HepG2 (cell line): ENCODE results near the gene MXI1. TPM values are rescaled to one million over a fixed set of nuclear protein-coding genes. Genes with fewer than 3 reads are reported as not detected.

Experiments used
- AGO2 ChIP-seq: fragments of 200-400 bp; formaldehyde crosslinking; optimal IDR thresholded peaks from 2 replicates; pipeline ENCODE3; 2017; ENCODE audit warnings: mild to moderate bottlenecking, low read depth, low read length, moderate library complexity
- ASH2L ChIP-seq: fragments of 300-600, 200-600 bp; sonication (generic); IDR thresholded peaks from 2 replicates; pipeline ENCODE4 v1.7.0; 2017; ENCODE audit warnings: low read depth, mild to moderate bottlenecking, moderate library complexity, mixed read lengths, low read length; ENCODE audit not compliant: insufficient read length
- CREB1 ChIP-seq, 2 experiments: fragments of 450-650 bp in 1 of 2; IDR thresholded peaks; 2 replicates each; pipeline ENCODE4 v1.6.1; 2016 to 2017; ENCODE audit warnings: control low read depth in 1 of 2, mild to moderate bottlenecking in 1 of 2, missing compliant biosample characterization in 1 of 2, missing genetic modification characterization in 1 of 2
- CREM ChIP-seq, 2 experiments: sonication (generic) in 1 of 2; formaldehyde crosslinking in 1 of 2; IDR thresholded peaks; 2 replicates each; pipeline versions ENCODE4 v1.4.0 to v1.6.1; 2016 to 2020; ENCODE audit warnings: antibody characterized with exemption in 1 of 2, mild to moderate bottlenecking in 1 of 2, missing genetic modification reagents in 1 of 2
- FOSL1 ChIP-seq: sonication (generic); formaldehyde crosslinking; IDR thresholded peaks from 2 replicates; pipeline ENCODE4 v1.9.0; 2021; ENCODE audit warnings: missing genetic modification reagents, borderline replicate concordance
- FOXM1 ChIP-seq: sonication (generic); formaldehyde crosslinking; IDR thresholded peaks from 2 replicates; pipeline ENCODE4 v1.5.0; 2020; ENCODE audit warnings: missing genetic modification reagents
- MAFK ChIP-seq, 2 experiments: IDR thresholded peaks in 1 of 2; conservative IDR thresholded peaks in 1 of 2; 2 replicates each; pipeline ENCODE4 v1.6.1; 2011; ENCODE audit warnings: improper control_type of control experiment in 2 of 2, low read length in 2 of 2
- SMYD3 ChIP-seq: sonication (generic); formaldehyde crosslinking; IDR thresholded peaks from 2 replicates; pipeline ENCODE4 v1.8.1; 2023; ENCODE audit warnings: mild to moderate bottlenecking, missing genetic modification reagents
- SYNCRIP ChIP-seq: fragments of 200-400 bp; formaldehyde crosslinking; IDR thresholded peaks from 2 replicates; pipeline ENCODE4 v1.6.1; 2018; ENCODE audit warnings: mild to moderate bottlenecking, low read depth, low read length; ENCODE audit not compliant: insufficient read depth
- U2AF1 ChIP-seq: fragments of 200-400 bp; formaldehyde crosslinking; optimal IDR thresholded peaks from 2 replicates; pipeline ENCODE3; 2017; ENCODE audit warnings: mild to moderate bottlenecking, low read depth, low read length
- ZNF350 ChIP-seq: sonication (generic); formaldehyde crosslinking; IDR thresholded peaks from 2 replicates; pipeline ENCODE4 v1.4.0; 2020; ENCODE audit warnings: mild to moderate bottlenecking, low read depth, missing genetic modification reagents, borderline replicate concordance
- ZNF749 ChIP-seq: sonication (generic); formaldehyde crosslinking; IDR thresholded peaks from 2 replicates; pipeline ENCODE4 v1.8.0; 2022; ENCODE audit warnings: mild to moderate bottlenecking, missing genetic modification reagents, moderate library complexity, borderline replicate concordance
- polyA plus RNA-seq, 8 experiments: library from polyadenylated mRNA; depleted of rRNA in 3 of 8; stranded (reverse) in 7 of 8; unstranded in 1 of 8; fragments of >200 nt; fragmentation: Illumina TruSeq in 4 of 8; extraction: Trizol in 4 of 8; gene quantifications; 2 replicates each; pipeline versions ENCODE4 v1.2.1 to v1.2.3, GENCODE V29; 2011 to 2016; ENCODE audit warnings: low read depth in 4 of 8, missing spikeins in 1 of 8, mixed read lengths in 1 of 8; ENCODE audit not compliant: insufficient read depth in 1 of 8
- total RNA-seq, 5 experiments: library from RNA; depleted of rRNA; stranded (reverse); fragments of >200 nt; fragmentation: Illumina TruSeq; extraction: Trizol; gene quantifications; 2 replicates each; pipeline ENCODE4 v1.2.3, GENCODE V29; 2016; ENCODE audit warnings: low read depth in 1 of 5
- TF ChIP-seq, protein P1 (sequence below): sonication (generic); formaldehyde crosslinking; IDR thresholded peaks from 2 replicates; pipeline ENCODE4 v1.9.0; 2022; ENCODE audit warnings: low read depth, missing genetic modification reagents
- TF ChIP-seq, protein P2 (sequence below): sonication (generic); formaldehyde crosslinking; IDR thresholded peaks from 2 replicates; pipeline ENCODE4 v1.5.0; 2020; ENCODE audit warnings: mild to moderate bottlenecking, missing genetic modification reagents
- TF ChIP-seq, protein P3 (sequence below): sonication (generic); formaldehyde crosslinking; IDR thresholded peaks from 2 replicates; pipeline ENCODE4 v1.9.0; 2021; ENCODE audit warnings: missing genetic modification reagents, borderline replicate concordance
- TF ChIP-seq, protein P4 (sequence below): sonication (generic); formaldehyde crosslinking; IDR thresholded peaks from 2 replicates; pipeline ENCODE4 v1.8.1; 2023; ENCODE audit warnings: missing genetic modification reagents, inconsistent platforms, borderline replicate concordance
- TF ChIP-seq, protein P5 (sequence below): sonication (generic); formaldehyde crosslinking; IDR thresholded peaks from 2 replicates; pipeline ENCODE4 v1.8.1; 2023; ENCODE audit warnings: missing genetic modification reagents, mild to moderate bottlenecking, borderline replicate concordance
- TF ChIP-seq, protein P6 (sequence below): sonication (generic); formaldehyde crosslinking; IDR thresholded peaks from 2 replicates; pipeline ENCODE4 v1.5.0; 2020; ENCODE audit warnings: missing genetic modification reagents, mild to moderate bottlenecking, borderline replicate concordance

The MXI1 gene
- total and polyA plus RNA-seq, 2 of the 13 experiments (the other 11 are each of a cell fraction or from before 2014, with no cell fraction given), result 6.6 to 22.0 TPM

DNA sequence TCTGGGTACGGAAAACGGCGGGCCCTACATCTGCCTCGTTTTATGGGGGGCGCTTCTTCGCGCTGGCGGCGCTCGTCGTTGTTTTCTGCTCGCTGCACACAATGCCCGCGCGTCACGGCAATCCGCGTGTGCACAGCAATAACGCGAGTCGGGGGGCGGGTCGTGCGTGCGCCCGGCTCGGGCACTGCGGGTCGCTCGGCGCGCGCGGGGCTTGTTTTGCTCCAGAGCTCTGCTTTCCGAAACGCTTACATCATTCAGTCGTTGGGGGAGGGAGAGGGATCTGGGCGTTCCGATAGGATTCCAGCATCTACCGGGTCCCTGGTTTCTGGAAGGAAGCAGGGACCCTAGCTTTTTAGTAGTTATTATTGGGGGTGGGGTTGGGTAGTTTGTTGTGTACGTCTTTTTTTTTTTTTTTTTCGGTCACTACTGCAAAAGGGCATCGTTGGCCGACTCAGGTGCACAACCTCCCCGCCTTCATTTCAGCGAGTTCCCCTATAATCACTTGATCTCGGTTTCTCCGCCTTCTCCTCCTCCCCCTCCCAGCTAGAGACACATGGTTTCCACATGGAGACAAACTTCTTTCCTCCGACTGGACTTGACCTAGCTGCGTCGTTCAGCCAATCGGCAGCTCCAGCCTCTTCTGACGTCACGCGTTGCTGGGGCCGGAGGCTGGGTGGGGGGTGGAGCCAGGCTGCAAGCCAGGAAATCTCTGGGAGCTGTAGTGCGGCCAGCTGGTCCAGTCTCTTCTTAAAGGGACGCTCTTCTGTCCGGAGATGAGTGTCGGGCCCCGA, 3.5 kb downstream of the MXI1 start (continued):
- TF ChIP-seq, protein P1, sequence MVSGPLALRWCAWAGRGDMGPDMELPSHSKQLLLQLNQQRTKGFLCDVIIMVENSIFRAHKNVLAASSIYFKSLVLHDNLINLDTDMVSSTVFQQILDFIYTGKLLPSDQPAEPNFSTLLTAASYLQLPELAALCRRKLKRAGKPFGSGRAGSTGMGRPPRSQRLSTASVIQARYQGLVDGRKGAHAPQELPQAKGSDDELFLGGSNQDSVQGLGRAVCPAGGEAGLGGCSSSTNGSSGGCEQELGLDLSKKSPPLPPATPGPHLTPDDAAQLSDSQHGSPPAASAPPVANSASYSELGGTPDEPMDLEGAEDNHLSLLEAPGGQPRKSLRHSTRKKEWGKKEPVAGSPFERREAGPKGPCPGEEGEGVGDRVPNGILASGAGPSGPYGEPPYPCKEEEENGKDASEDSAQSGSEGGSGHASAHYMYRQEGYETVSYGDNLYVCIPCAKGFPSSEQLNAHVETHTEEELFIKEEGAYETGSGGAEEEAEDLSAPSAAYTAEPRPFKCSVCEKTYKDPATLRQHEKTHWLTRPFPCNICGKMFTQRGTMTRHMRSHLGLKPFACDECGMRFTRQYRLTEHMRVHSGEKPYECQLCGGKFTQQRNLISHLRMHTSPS (CRISPR knock-in tag), result no peak
- TF ChIP-seq FOXM1 (no peak), ZNF749 (no peak), ASH2L (peak; percentile 52), CREM (IDR thresholded peaks at IDR 0.05) (peak; percentile 98), CREM (CRISPR knock-in tag; IDR thresholded peaks at IDR 0.05) (peak; percentile 77; the same call in 1 of the 2 replicates), U2AF1 (peak; percentile 5), AGO2 (no peak), SMYD3 (CRISPR knock-in tag) (no peak), MAFK (conservative IDR thresholded peaks at IDR 0.05 in 1 of 2, IDR thresholded peaks at IDR 0.05 in 1 of 2; ENCODE audit: low read length in 2 of 2) (no peak), FOSL1 (CRISPR knock-in tag) (no peak), CREB1 (IDR thresholded peaks at IDR 0.05) (peak; percentile 100), CREB1 (CRISPR knock-in tag; IDR thresholded peaks at IDR 0.05) (peak; percentile 99), SYNCRIP (no peak), ZNF350 (CRISPR knock-in tag) (peak; percentile 46)
- TF ChIP-seq, protein P2, sequence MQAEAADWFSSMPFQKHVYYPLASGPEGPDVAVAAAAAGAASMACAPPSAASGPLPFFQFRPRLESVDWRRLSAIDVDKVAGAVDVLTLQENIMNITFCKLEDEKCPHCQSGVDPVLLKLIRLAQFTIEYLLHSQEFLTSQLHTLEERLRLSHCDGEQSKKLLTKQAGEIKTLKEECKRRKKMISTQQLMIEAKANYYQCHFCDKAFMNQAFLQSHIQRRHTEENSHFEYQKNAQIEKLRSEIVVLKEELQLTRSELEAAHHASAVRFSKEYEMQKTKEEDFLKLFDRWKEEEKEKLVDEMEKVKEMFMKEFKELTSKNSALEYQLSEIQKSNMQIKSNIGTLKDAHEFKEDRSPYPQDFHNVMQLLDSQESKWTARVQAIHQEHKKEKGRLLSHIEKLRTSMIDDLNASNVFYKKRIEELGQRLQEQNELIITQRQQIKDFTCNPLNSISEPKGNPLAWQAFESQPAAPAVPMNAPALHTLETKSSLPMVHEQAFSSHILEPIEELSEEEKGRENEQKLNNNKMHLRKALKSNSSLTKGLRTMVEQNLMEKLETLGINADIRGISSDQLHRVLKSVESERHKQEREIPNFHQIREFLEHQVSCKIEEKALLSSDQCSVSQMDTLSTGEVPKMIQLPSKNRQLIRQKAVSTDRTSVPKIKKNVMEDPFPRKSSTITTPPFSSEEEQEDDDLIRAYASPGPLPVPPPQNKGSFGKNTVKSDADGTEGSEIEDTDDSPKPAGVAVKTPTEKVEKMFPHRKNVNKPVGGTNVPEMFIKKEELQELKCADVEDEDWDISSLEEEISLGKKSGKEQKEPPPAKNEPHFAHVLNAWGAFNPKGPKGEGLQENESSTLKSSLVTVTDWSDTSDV (CRISPR knock-in tag), result no peak; the same call in 1 of the 2 replicates
- TF ChIP-seq, protein P3, sequence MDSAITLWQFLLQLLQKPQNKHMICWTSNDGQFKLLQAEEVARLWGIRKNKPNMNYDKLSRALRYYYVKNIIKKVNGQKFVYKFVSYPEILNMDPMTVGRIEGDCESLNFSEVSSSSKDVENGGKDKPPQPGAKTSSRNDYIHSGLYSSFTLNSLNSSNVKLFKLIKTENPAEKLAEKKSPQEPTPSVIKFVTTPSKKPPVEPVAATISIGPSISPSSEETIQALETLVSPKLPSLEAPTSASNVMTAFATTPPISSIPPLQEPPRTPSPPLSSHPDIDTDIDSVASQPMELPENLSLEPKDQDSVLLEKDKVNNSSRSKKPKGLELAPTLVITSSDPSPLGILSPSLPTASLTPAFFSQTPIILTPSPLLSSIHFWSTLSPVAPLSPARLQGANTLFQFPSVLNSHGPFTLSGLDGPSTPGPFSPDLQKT (CRISPR knock-in tag), result no peak
- TF ChIP-seq, protein P4, sequence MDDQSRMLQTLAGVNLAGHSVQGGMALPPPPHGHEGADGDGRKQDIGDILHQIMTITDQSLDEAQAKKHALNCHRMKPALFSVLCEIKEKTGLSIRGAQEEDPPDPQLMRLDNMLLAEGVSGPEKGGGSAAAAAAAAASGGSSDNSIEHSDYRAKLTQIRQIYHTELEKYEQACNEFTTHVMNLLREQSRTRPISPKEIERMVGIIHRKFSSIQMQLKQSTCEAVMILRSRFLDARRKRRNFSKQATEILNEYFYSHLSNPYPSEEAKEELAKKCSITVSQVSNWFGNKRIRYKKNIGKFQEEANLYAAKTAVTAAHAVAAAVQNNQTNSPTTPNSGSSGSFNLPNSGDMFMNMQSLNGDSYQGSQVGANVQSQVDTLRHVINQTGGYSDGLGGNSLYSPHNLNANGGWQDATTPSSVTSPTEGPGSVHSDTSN (CRISPR knock-in tag), result no peak
- TF ChIP-seq, protein P5, sequence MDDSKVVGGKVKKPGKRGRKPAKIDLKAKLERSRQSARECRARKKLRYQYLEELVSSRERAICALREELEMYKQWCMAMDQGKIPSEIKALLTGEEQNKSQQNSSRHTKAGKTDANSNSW (CRISPR knock-in tag), result no peak
- TF ChIP-seq, protein P6, sequence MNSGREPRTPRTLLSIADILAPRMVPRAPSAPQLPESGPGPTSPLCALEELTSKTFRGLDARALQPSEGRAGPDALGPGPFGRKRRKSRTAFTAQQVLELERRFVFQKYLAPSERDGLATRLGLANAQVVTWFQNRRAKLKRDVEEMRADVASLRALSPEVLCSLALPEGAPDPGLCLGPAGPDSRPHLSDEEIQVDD (CRISPR knock-in tag), result no peak
